SK-N-MC (cell line): ENCODE data around the gene CFAP58.

ENCODE experiments used
- DNase-seq: peaks from one replicate; pipeline ENCODE4 v3.0.0-alpha.2; 2011; ENCODE audit warnings: low read depth, low spot score
- H3K27ac ChIP-seq: fragments of 200-600 bp; sonication (generic); 2 replicates; pipeline ENCODE4 v1.5.1; 2016; ENCODE audit warnings: mixed run types
- H3K36me3 ChIP-seq: fragments of 200-600 bp; sonication (generic); 2 replicates; pipeline ENCODE4 v1.6.1; 2017; ENCODE audit warnings: antibody characterized with exemption, low read length, mixed read lengths; ENCODE audit not compliant: insufficient read depth
- H3K4me3 ChIP-seq: fragments of 200-600 bp; sonication (generic); 2 replicates; pipeline ENCODE4 v1.5.1; 2016
- H3K9ac ChIP-seq: fragments of 200-600 bp; sonication (generic); 2 replicates; pipeline ENCODE4 v1.8.0; 2017; ENCODE audit warnings: mixed run types, mixed read lengths; ENCODE audit not compliant: insufficient read length
- H3K9me3 ChIP-seq: fragments of 200-600 bp; sonication (generic); 2 replicates; pipeline ENCODE4 v1.6.1; 2017; ENCODE audit warnings: low read depth, mild to moderate bottlenecking, antibody characterized with exemption, low read length, moderate library complexity, mixed read lengths
- EZH2 ChIP-seq: fragments of 200-600 bp; sonication (generic); IDR thresholded peaks from one replicate; pipeline ENCODE4 v1.6.1; 2017; ENCODE audit warnings: antibody characterized with exemption
- FOXP2 ChIP-seq: optimal IDR thresholded peaks from 2 replicates; pipeline ENCODE3; 2011; ENCODE audit warnings: mild to moderate bottlenecking, moderate library complexity; ENCODE audit not compliant: insufficient read depth; ENCODE audit errors: extremely low read length, control extremely low read depth
- POLR2AphosphoS5 ChIP-seq: IDR thresholded peaks from 2 replicates; pipeline ENCODE4 v1.6.1; 2012; ENCODE audit warnings: mild to moderate bottlenecking, low read depth, low read length, borderline replicate concordance

CFAP58 gene

GRCh38 chr10:104314591-104315485 is 38.8 kb upstream of the CFAP58 start:
- no peak for DNase-seq
- Histone ChIP-seq H3K9me3 (no peaks in the 10 kb centered on the region), H3K4me3 (no peak overlapping the region), H3K36me3 (no peaks in the 10 kb centered on the region; the same call in 1 of the 2 replicates), H3K27ac (no peak overlapping the region), H3K9ac (no peak overlapping the region)
- TF ChIP-seq FOXP2 (no peak), EZH2 (no peak), POLR2AphosphoS5 (no peak)

- Histone ChIP-seq H3K36me3 (no peaks in the 10 kb centered on the region; the same call in 1 of the 2 replicates), H3K4me3 (no peak overlapping the region), H3K9me3 (no peaks in the 10 kb centered on the region), H3K27ac (no peak overlapping the region), H3K9ac (no peak overlapping the region)
- no peak for TF ChIP-seq EZH2
- TF ChIP-seq POLR2AphosphoS5: no peak
- no peak for TF ChIP-seq FOXP2
- DNase-seq: no peak
These were observed 38.1 kb upstream of the CFAP58 start for GRCh38 chr10:104315486-104315921.

- Histone ChIP-seq H3K36me3 (no peaks in the 10 kb centered on the region; the same call in 1 of the 2 replicates), H3K9ac (no peak overlapping the region), H3K9me3 (no peaks in the 10 kb centered on the region), H3K4me3 (no peak overlapping the region), H3K27ac (no peak overlapping the region)
- DNase-seq: no peak
- no peak for TF ChIP-seq FOXP2
- no peak for TF ChIP-seq POLR2AphosphoS5
- no peak for TF ChIP-seq EZH2
These were observed 37.1 kb upstream of the CFAP58 start for GRCh38 chr10:104316321-104317099.

- no peak overlapping the region for H3K27ac ChIP-seq
- TF ChIP-seq EZH2 (no peak), FOXP2 (no peak), POLR2AphosphoS5 (no peak)
- H3K9ac ChIP-seq: no peak overlapping the region
- no peaks in the 10 kb centered on the region; the same call in 1 of the 2 replicates for H3K36me3 ChIP-seq
- H3K4me3 ChIP-seq: no peak overlapping the region
- no peaks in the 10 kb centered on the region for H3K9me3 ChIP-seq
- no peak for DNase-seq
These were observed 36.3 kb upstream of the CFAP58 start for GRCh38 chr10:104317269-104317710.

GRCh38 chr10:104317726-104318299 is 35.8 kb upstream of the CFAP58 start:
- DNase-seq: no peak
- H3K27ac ChIP-seq: no peak overlapping the region
- H3K9ac ChIP-seq: no peak overlapping the region
- H3K9me3 ChIP-seq: no peaks in the 10 kb centered on the region
- H3K36me3 ChIP-seq: no peaks in the 10 kb centered on the region; the same call in 1 of the 2 replicates
- TF ChIP-seq POLR2AphosphoS5 (no peak), FOXP2 (no peak), EZH2 (no peak)
- H3K4me3 ChIP-seq: no peak overlapping the region

GRCh38 chr10:104318326-104318725 is 35.3 kb upstream of the CFAP58 start:
- Histone ChIP-seq H3K36me3 (no peaks in the 10 kb centered on the region; the same call in 1 of the 2 replicates), H3K27ac (no peak overlapping the region), H3K9ac (no peak overlapping the region), H3K9me3 (no peaks in the 10 kb centered on the region), H3K4me3 (no peak overlapping the region)
- DNase-seq: no peak
- TF ChIP-seq FOXP2: no peak
- TF ChIP-seq EZH2: no peak
- TF ChIP-seq POLR2AphosphoS5: no peak

- Histone ChIP-seq H3K9me3 (no peaks in the 10 kb centered on the region), H3K9ac (no peak overlapping the region), H3K36me3 (no peaks in the 10 kb centered on the region; the same call in 1 of the 2 replicates), H3K27ac (no peak overlapping the region), H3K4me3 (no peak overlapping the region)
- TF ChIP-seq POLR2AphosphoS5 (no peak), EZH2 (no peak), FOXP2 (no peak)
- no peak for DNase-seq
These were observed 34.6 kb upstream of the CFAP58 start for GRCh38 chr10:104318810-104319741.
